H1 (cell line): Measurements from ENCODE around the gene TTBK1.

Source experiments
- CEBPB ChIP-seq: IDR thresholded peaks from 2 replicates; pipeline ENCODE4 v1.6.1; 2012; ENCODE audit warnings: low read depth, low read length
- EP300 ChIP-seq, 2 experiments: IDR thresholded peaks; 1 replicate in 1 of 2; 2 replicates in 1 of 2; pipeline ENCODE4 v1.6.1; 2011 to 2012; ENCODE audit warnings: low read depth in 2 of 2, low read length in 2 of 2, mild to moderate bottlenecking in 2 of 2, borderline replicate concordance in 1 of 2, inconsistent platforms in 1 of 2, moderate library complexity in 1 of 2
- KDM1A ChIP-seq: fragments of 200-600, 300-600 bp; sonication (generic); IDR thresholded peaks from 2 replicates; pipeline ENCODE4 v1.7.1; 2016; ENCODE audit warnings: mild to moderate bottlenecking, low read length, borderline replicate concordance
- SP2 ChIP-seq: IDR thresholded peaks from 2 replicates; pipeline ENCODE4 v1.6.1; 2012; ENCODE audit warnings: mild to moderate bottlenecking, low read length, inconsistent platforms
- TEAD4 ChIP-seq: IDR thresholded peaks from 2 replicates; pipeline ENCODE4 v1.6.1; 2012; ENCODE audit warnings: low read depth, low read length, inconsistent platforms, mixed read lengths
- TF ChIP-seq, protein P1 (sequence below), 3 experiments: IDR thresholded peaks; 1 replicate in 2 of 3; 2 replicates in 1 of 3; pipeline versions ENCODE4 v1.5.1 to v1.6.1; 2011; ENCODE audit warnings: low read length in 3 of 3, mild to moderate bottlenecking in 3 of 3, inconsistent platforms in 2 of 3, low read depth in 1 of 3, moderate library complexity in 1 of 3; ENCODE audit not compliant: insufficient read depth in 1 of 3; ENCODE audit errors: control extremely low read depth in 1 of 3
- TF ChIP-seq, protein P2 (sequence below): IDR thresholded peaks from 2 replicates; pipeline ENCODE4 v1.6.1; 2012; ENCODE audit warnings: inconsistent platforms

DNA sequence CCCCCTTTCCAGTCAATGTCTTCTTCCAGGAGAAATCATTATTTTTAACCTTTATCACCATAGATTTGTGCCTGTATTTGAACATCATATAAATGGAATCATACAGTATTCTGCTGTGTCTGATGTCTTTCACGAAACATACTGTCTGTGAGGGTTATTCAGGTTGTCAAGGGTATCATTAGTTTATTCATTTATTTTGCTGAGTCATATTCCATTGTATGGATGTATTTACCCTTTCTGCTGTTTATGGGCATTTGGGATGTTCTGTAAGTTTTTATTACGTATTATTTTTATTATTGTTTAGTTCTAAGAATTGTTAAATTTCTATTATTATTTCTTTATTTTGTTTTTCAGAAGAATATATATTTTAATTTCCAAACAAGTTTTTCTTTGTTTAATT is 36.0 kb upstream of the TTBK1 start:
- TF ChIP-seq KDM1A (no peak), SP2 (no peak), TEAD4 (no peak), EP300 (IDR thresholded peaks at IDR 0.05; ENCODE audit: borderline replicate concordance in 1 of 2, low read depth in 2 of 2, low read length in 2 of 2) (no peak), CEBPB (no peak)
- TF ChIP-seq, protein P1, sequence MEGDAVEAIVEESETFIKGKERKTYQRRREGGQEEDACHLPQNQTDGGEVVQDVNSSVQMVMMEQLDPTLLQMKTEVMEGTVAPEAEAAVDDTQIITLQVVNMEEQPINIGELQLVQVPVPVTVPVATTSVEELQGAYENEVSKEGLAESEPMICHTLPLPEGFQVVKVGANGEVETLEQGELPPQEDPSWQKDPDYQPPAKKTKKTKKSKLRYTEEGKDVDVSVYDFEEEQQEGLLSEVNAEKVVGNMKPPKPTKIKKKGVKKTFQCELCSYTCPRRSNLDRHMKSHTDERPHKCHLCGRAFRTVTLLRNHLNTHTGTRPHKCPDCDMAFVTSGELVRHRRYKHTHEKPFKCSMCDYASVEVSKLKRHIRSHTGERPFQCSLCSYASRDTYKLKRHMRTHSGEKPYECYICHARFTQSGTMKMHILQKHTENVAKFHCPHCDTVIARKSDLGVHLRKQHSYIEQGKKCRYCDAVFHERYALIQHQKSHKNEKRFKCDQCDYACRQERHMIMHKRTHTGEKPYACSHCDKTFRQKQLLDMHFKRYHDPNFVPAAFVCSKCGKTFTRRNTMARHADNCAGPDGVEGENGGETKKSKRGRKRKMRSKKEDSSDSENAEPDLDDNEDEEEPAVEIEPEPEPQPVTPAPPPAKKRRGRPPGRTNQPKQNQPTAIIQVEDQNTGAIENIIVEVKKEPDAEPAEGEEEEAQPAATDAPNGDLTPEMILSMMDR (IDR thresholded peaks at IDR 0.05; ENCODE audit: control extremely low read depth in 1 of 3, insufficient read depth in 1 of 3, low read depth in 1 of 3, low read length in 3 of 3) = no peak
- TF ChIP-seq, protein P2, sequence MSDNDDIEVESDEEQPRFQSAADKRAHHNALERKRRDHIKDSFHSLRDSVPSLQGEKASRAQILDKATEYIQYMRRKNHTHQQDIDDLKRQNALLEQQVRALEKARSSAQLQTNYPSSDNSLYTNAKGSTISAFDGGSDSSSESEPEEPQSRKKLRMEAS = no peak
